GM13977 (cell line): ENCODE results near the gene CABLES1.

ENCODE experiments used
- DNase-seq: peaks from one replicate; pipeline ENCODE4 v3.0.0; 2012; ENCODE audit warnings: low spot score
- in situ Hi-C: fragments of 300-500 bp; cut with MboI; formaldehyde crosslinking; loops from one replicate; pipeline ENCODE4 v1.12.0; 2022; ENCODE audit warnings: low sequenced_read_pairs, low pct_unique_long_range_greater_than_20kb, mixed read lengths, inconsistent platforms; ENCODE audit not compliant: unreplicated experiment
- TF ChIP-seq, protein P1 (sequence below): IDR thresholded peaks from 2 replicates; pipeline ENCODE4 v1.5.1; 2012; ENCODE audit warnings: mild to moderate bottlenecking, control low read depth; ENCODE audit not compliant: insufficient read depth; ENCODE audit errors: extremely low read depth, missing control alignments

CABLES1 gene

DNA sequence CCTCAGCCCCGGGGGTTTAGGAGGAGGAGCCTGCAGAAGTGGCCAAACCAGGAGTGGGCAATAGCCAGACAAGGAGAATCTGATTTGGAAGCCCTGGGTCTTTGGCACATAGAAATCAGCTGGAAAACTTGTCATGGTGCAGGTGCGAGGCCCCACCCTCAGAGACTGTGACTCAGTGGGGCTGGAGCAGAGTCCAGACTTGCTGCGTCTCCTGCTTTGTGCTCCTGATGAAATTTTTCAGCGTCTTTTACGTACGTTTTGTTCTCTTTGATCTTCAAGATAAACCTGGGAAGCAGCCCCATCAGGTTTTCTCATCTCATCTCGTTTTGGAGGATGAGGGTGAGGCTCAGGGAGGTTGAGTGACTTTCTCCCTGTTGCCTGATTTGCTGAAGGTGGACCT is 114.1 kb downstream of the CABLES1 start:
- TF ChIP-seq, protein P1, sequence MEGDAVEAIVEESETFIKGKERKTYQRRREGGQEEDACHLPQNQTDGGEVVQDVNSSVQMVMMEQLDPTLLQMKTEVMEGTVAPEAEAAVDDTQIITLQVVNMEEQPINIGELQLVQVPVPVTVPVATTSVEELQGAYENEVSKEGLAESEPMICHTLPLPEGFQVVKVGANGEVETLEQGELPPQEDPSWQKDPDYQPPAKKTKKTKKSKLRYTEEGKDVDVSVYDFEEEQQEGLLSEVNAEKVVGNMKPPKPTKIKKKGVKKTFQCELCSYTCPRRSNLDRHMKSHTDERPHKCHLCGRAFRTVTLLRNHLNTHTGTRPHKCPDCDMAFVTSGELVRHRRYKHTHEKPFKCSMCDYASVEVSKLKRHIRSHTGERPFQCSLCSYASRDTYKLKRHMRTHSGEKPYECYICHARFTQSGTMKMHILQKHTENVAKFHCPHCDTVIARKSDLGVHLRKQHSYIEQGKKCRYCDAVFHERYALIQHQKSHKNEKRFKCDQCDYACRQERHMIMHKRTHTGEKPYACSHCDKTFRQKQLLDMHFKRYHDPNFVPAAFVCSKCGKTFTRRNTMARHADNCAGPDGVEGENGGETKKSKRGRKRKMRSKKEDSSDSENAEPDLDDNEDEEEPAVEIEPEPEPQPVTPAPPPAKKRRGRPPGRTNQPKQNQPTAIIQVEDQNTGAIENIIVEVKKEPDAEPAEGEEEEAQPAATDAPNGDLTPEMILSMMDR: no peak
- in situ Hi-C loops: no loop called here
- no peak for DNase-seq

DNA sequence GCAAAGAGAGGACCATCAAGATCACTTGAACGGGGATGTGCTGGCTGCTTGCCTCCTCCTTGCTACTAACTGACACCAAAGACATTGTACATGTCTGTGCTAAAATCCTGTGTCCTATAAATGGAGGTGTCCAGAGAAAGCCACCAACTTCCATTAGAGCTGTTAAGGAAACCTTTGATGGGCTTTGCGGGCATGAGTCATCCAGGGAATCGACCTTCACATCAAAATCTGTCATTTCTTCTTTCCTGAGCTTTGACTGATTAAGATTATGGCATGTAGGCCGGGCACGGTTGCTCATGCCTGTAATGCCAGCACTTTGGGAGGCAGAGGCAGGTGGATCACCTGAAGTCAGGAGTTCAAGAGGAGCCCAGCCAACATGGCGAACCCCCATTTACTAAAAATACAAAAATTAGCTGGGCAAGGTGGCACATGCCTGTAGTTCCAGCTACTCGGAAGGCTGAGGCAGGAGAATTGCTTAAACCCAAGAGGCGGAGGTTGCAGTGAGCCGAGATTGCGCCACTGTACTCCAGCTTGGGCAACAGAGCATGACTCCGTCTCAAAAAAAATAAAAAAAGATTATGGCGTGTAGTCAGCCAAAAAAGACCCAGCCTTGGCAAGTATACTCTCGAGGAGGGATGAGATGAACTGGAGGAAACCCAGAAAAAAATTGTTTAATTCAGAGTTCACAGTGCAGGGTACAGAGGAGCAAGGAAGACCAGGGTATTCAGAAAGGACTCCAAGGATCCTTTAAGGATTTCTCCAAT is 115.8 kb downstream of the CABLES1 start:
- DNase-seq: no peak

DNA sequence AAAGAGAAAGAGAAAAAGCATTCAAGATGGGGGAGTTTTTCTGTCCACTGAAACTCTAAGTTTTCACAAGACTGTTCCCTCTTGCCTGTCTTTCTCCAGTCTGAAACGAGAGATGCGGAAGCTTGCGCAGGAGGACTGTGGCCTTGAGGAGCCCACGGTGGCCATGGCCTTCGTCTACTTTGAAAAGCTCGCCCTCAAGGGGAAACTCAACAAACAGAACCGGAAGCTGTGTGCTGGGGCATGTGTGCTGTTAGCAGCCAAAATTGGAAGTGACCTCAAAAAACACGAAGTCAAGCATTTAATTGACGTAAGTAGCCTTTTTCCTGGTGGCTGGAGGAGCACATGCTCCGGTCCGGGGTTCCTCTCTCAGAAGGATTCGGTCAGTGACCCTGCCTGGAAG is 118.3 kb downstream of the CABLES1 start:
- in situ Hi-C loops: loop anchor here (10.0 kb wide), 1 partner anchor 119 kb away; the partner anchor contains the start of gene CABLES1
- DNase-seq: no peak
- TF ChIP-seq, protein P1: no peak

More for the DNA sequence above, 115.8 kb downstream of the CABLES1 start:
- TF ChIP-seq, protein P1: no peak
- in situ Hi-C loops: loop anchor here (10.0 kb wide), 1 partner anchor 116 kb away; the partner anchor contains the start of gene CABLES1

DNA sequence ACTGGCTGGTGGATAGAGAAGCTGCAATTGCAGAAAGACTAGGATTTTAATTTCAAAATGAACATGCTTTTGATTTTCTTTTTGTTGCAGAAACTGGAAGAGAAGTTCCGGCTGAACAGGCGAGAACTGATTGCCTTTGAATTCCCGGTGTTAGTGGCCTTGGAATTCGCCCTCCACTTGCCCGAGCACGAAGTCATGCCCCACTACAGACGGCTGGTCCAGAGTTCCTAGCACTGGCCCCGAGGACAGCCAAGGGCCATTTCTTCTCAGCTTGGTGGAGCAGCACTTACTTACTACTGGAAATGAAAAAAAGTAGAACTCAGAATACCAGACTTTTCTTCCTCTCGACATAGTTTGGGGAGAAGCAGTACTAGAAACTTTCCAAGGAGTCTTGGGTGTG is 121.9 kb downstream of the CABLES1 start:
- DNase-seq: no peak
- in situ Hi-C loops: loop anchor here (10.0 kb wide), 1 partner anchor 122 kb away; the partner anchor contains the start of gene CABLES1
- TF ChIP-seq, protein P1: no peak

DNA sequence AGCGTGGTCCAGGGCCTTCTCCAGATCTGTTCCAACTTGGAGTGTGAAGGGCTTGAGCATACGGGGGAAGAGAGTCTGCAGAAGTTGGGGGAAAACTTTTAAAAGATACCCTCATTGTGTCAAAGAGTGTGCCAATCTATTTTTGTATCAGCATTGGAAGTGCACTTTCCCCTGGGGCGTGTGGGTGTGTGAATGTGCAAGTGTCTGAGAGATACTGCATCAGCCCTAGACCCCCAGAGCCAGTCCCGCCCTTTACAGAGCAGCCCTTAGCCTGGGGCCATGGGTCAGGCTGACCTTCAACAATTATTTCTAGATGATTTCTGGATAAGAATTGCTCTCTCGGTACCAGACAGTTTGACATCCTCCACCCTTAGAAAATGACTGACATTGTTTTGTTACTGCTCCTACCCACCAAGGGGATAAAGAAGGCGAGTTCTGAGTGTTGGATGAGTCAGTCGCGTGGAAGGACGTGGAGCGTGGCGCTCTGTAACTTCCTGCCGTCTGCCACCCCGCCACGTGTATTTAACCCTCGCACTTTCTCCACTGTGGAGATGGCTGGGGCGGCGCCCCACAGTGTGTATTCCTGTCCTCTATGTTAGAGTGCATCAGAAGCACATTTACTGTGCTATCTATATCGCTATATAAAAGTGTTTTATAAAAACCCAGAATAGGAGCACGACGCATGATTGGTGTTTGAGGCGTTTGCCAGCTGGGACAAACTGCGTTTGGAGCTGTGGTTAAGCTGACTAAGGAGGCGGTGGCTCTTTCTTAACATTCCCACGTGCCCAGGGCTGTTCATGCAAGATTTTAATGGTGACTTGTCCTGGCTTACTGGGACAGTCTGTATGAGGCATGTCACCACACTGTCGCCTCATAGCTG is 122.6 kb downstream of the CABLES1 start:
- DNase-seq: no peak
- in situ Hi-C loops: loop anchor here (10.0 kb wide), 1 partner anchor 123 kb away; the partner anchor contains the start of gene CABLES1
- TF ChIP-seq, protein P1: no peak
